K562 (cell line): Measurements from ENCODE around the gene PARD3. TPM values are rescaled to one million over a fixed set of nuclear protein-coding genes. Genes with fewer than 3 reads are reported as not detected.

ENCODE experiments used
- ATAC-seq: fragments of 200-7000 bp; cut with Tn5 transposase; 3 replicates; pipeline ENCODE4 v1.9.1; 2020; ENCODE audit warnings: moderate library complexity
- BruUV-seq: library from RNA; stranded (reverse); fragments of 400-500 nt; replicated peaks from 2 replicates; lab custom pipeline; 2021; lab: Mats Ljungman, UMichigan
- CTCF ChIA-PET: fragments of 300-600 bp; formaldehyde crosslinking; extraction: SDS; loops from one replicate; lab custom pipeline; 2021; ENCODE audit warnings: low intra/inter-chr PET ratio; lab: Yijun Ruan, JAX
- POLR2A ChIA-PET: fragments of 300-600, 350-650 bp; sonication (Branson Sonifier 250); formaldehyde crosslinking; extraction: SDS; loops from one replicate; lab custom pipeline; 2021; ENCODE audit warnings: antibody characterized with exemption, inconsistent platforms; lab: Yijun Ruan, JAX
- DNase-seq, 4 experiments: peaks; one replicate each; pipeline versions ENCODE4 v3.0.0 to v3.0.0-alpha.2; 2011 to 2018; ENCODE audit warnings: low spot score in 3 of 4, mixed read lengths in 3 of 4; ENCODE audit errors: extremely low read depth in 1 of 4
- FAIRE-seq: peaks from 2 replicates; lab custom pipeline; 2011; peaks lifted over from hg19 to GRCh38; lab: Jason Lieb, UNC
- H2AFZ ChIP-seq: 2 replicates; pipeline ENCODE4 v1.6.0; 2011; ENCODE audit warnings: low read depth, low read length, control low read depth, inconsistent platforms
- H3K27ac ChIP-seq: fragments of 200-600 bp; 3 replicates; pipeline ENCODE4 v1.8.0; 2011; ENCODE audit warnings: low read depth, mild to moderate bottlenecking, control low read depth, inconsistent platforms, low read length, moderate library complexity, mixed read lengths; ENCODE audit errors: extremely low read depth
- H3K27me3 ChIP-seq, 2 experiments: fragments of 300-600 bp in 1 of 2; 2 replicates in 1 of 2; 3 replicates in 1 of 2; pipeline versions ENCODE4 v1.6.0 to v1.8.0; 2011; ENCODE audit warnings: inconsistent platforms in 2 of 2, low read length in 2 of 2, mild to moderate bottlenecking in 1 of 2, mixed read lengths in 1 of 2, moderate library complexity in 1 of 2; ENCODE audit not compliant: control insufficient read depth in 2 of 2, insufficient read depth in 2 of 2
- H3K36me3 ChIP-seq: fragments of 300-600 bp; 3 replicates; pipeline ENCODE4 v1.8.0; 2011; ENCODE audit warnings: mild to moderate bottlenecking, low read length, inconsistent platforms; ENCODE audit not compliant: control insufficient read depth, insufficient read depth
- H3K4me1 ChIP-seq, 2 experiments: fragments of 200-600 bp in 1 of 2; replicated peaks in 1 of 2; 2 replicates in 1 of 2; 3 replicates in 1 of 2; pipeline versions ENCODE4 v1.5.1 to v1.8.0; 2011; ENCODE audit warnings: inconsistent platforms in 2 of 2, low read length in 2 of 2, mild to moderate bottlenecking in 1 of 2, mixed read lengths in 1 of 2, moderate library complexity in 1 of 2; ENCODE audit not compliant: control insufficient read depth in 2 of 2, insufficient read depth in 2 of 2
- H3K4me2 ChIP-seq: 2 replicates; pipeline ENCODE4 v1.6.1; 2011; ENCODE audit warnings: low read length, control low read depth, inconsistent platforms, mixed read lengths; ENCODE audit not compliant: insufficient read depth
- H3K4me3 ChIP-seq: fragments of 200-600 bp; sonication (generic), shearing (Covaris generic); 2 replicates; pipeline ENCODE4 v1.5.1; 2016; ENCODE audit warnings: control low read depth, inconsistent platforms
- H3K79me2 ChIP-seq: fragments of 200-600 bp; 3 replicates; pipeline ENCODE4 v1.8.0; 2011; ENCODE audit warnings: low read length, inconsistent platforms; ENCODE audit not compliant: control insufficient read depth, insufficient read depth
- H3K9ac ChIP-seq, 2 experiments: 2 replicates each; pipeline versions ENCODE4 v1.6.0 to v1.6.1; 2011; ENCODE audit warnings: low read depth in 2 of 2, low read length in 2 of 2, control low read depth in 1 of 2, inconsistent platforms in 1 of 2, mild to moderate bottlenecking in 1 of 2, mixed read lengths in 1 of 2; ENCODE audit not compliant: insufficient read depth in 1 of 2
- H3K9me1 ChIP-seq: one replicate; pipeline ENCODE4 v1.6.0; 2011; ENCODE audit warnings: inconsistent platforms, mild to moderate bottlenecking, low read length, moderate library complexity; ENCODE audit not compliant: control insufficient read depth, insufficient read depth
- H3K9me3 ChIP-seq: replicated peaks from 2 replicates; pipeline ENCODE4 v1.5.1; 2011; ENCODE audit warnings: low read depth, low read length, inconsistent platforms; ENCODE audit not compliant: control insufficient read depth, insufficient read depth
- H4K20me1 ChIP-seq: replicated peaks from 2 replicates; pipeline ENCODE4 v1.6.1; 2011; ENCODE audit warnings: low read length, inconsistent platforms, mixed read lengths; ENCODE audit not compliant: control insufficient read depth, insufficient read depth
- BRD4 ChIP-seq: fragments of 200-600 bp; sonication (generic); IDR thresholded peaks from 2 replicates; pipeline ENCODE4 v1.6.1; 2017; ENCODE audit warnings: inconsistent platforms
- CREB1 ChIP-seq, 2 experiments: sonication (generic) in 1 of 2; formaldehyde crosslinking in 1 of 2; IDR thresholded peaks; 2 replicates each; pipeline versions ENCODE4 v1.6.1 to v1.8.0; 2012 to 2022; ENCODE audit warnings: inconsistent platforms in 1 of 2, mild to moderate bottlenecking in 1 of 2, missing genetic modification reagents in 1 of 2, moderate library complexity in 1 of 2
- DMBX1 ChIP-seq: fragments of 250-450 bp; sonication (Bioruptor Pico); IDR thresholded peaks from 2 replicates; pipeline ENCODE4 v1.8.0; 2022; ENCODE audit warnings: inconsistent platforms, mild to moderate bottlenecking, moderate library complexity, borderline replicate concordance
- HES1 ChIP-seq: fragments of 450-650 bp; IDR thresholded peaks from 2 replicates; pipeline ENCODE4 v1.6.1; 2016; ENCODE audit warnings: low read depth, mild to moderate bottlenecking, moderate library complexity
- HNRNPK ChIP-seq: fragments of 200-400 bp; formaldehyde crosslinking; IDR thresholded peaks from one replicate; pipeline ENCODE4 v1.6.1; 2018; ENCODE audit warnings: mild to moderate bottlenecking, low read depth, low read length; ENCODE audit not compliant: poor library complexity, severe bottlenecking
- MAFK ChIP-seq: IDR thresholded peaks from 2 replicates; pipeline ENCODE4 v1.6.1; 2011; ENCODE audit warnings: low read length, improper control_type of control experiment
- MCM7 ChIP-seq, 2 experiments: fragments of 450-650 bp; IDR thresholded peaks; 2 replicates each; pipeline ENCODE4 v1.6.1; 2016 to 2018
- NFXL1 ChIP-seq: fragments of 450-650 bp; formaldehyde crosslinking; IDR thresholded peaks from 2 replicates; pipeline ENCODE4 v1.4.0; 2021; ENCODE audit warnings: mild to moderate bottlenecking
- POLR2G ChIP-seq: fragments of 200-400 bp; formaldehyde crosslinking; IDR thresholded peaks from 2 replicates; pipeline ENCODE4 v1.6.1; 2017; ENCODE audit warnings: low read depth, mild to moderate bottlenecking, antibody characterized with exemption, low read length, moderate library complexity
- SMAD3 ChIP-seq: fragments of 450-650 bp; formaldehyde crosslinking; conservative IDR thresholded peaks from 2 replicates; pipeline ENCODE4 v1.4.0; 2020; ENCODE audit warnings: mild to moderate bottlenecking
- ZNF444 ChIP-seq: fragments of 250-450 bp; sonication (Bioruptor Pico); IDR thresholded peaks from 2 replicates; pipeline ENCODE4 v1.4.0; 2020; ENCODE audit warnings: mild to moderate bottlenecking, moderate library complexity
- ZNF57 ChIP-seq: fragments of 450-650 bp; formaldehyde crosslinking; IDR thresholded peaks from 2 replicates; pipeline ENCODE4 v1.4.0; 2020; ENCODE audit warnings: mild to moderate bottlenecking, moderate library complexity
- WGBS: fragments of 100-300 bp; shearing (Covaris generic); methylation state at CpG from one replicate; pipeline ENCODE4 v1.1.6; 2016; ENCODE audit warnings: low coverage, mixed read lengths; ENCODE audit not compliant: insufficient coverage; ENCODE audit errors: missing lambda C conversion rate; 5-methylcytosine and 5-hydroxymethylcytosine counted together
- in situ Hi-C: fragments of 300-500 bp; cut with MboI; formaldehyde crosslinking; loops from 4 replicates; pipeline ENCODE4 v1.15.0; 2018; ENCODE audit warnings: inconsistent platforms, mixed read lengths
- intact Hi-C: fragments of 100-400 bp; cut with micrococcal nuclease; formaldehyde crosslinking; loops from 2 replicates; pipeline ENCODE4 v1.14.2; 2022
- polyA plus RNA-seq, 8 experiments: library from polyadenylated mRNA; depleted of rRNA in 4 of 8; stranded (reverse) in 5 of 8; unstranded in 3 of 8; fragments of >200 nt; fragmentation: Nextera tagmentation in 2 of 8; fragmentation: Illumina TruSeq in 1 of 8; extraction: Ambion mirVana in 2 of 8; extraction: Trizol in 1 of 8; gene quantifications; 2 replicates each; pipeline versions ENCODE4 v1.2.1 to v1.2.3, GENCODE V29; 2011 to 2014; ENCODE audit warnings: inconsistent platforms in 1 of 8, missing spikeins in 1 of 8
- total RNA-seq, 7 experiments: library from RNA; depleted of rRNA in 6 of 7; stranded (reverse); fragments of >200 nt in 6 of 7; fragmentation: Illumina TruSeq in 2 of 7; extraction: Trizol in 2 of 7; gene quantifications; 2 replicates each; pipeline versions ENCODE4 v1.2.1 to v1.2.3, GENCODE V29; 2011 to 2021; ENCODE audit warnings: low replicate concordance in 1 of 7
- TF ChIP-seq, protein P1 (sequence below): sonication (generic); formaldehyde crosslinking; IDR thresholded peaks from 2 replicates; pipeline ENCODE4 v1.8.1; 2022; ENCODE audit warnings: missing genetic modification reagents
- TF ChIP-seq, protein P2 (sequence below): fragments of 450-650 bp; formaldehyde crosslinking; IDR thresholded peaks from 2 replicates; pipeline ENCODE4 v1.4.0; 2020; ENCODE audit warnings: mild to moderate bottlenecking, mixed read lengths

PARD3 gene
- total and polyA plus RNA-seq, 9 of the 15 experiments (the other 6 are each of a cell fraction or from before 2014, with no cell fraction given), result 2.7 to 11.7 (median 7.7) TPM

- intact Hi-C loops (no loop called here), in situ Hi-C loops (no loop called here)
- no peak for FAIRE-seq
- Histone ChIP-seq H3K4me3 (no peak overlapping the region), H2AFZ (no peak overlapping the region), H3K9ac (no peak overlapping the region), H3K27ac (no peak overlapping the region), H4K20me1 (no peaks in the 10 kb centered on the region), H3K9me1 (no peaks in the 10 kb centered on the region), H3K36me3 (no peaks in the 10 kb centered on the region), H3K4me1 (no peaks in the 10 kb centered on the region), H3K79me2 (no peaks in the 10 kb centered on the region), H3K4me2 (no peak overlapping the region), H3K27me3 (peaks cover 3 to 4% of the 10 kb centered on the region in 2 experiments; a peak in 1 of 5 replicates), H3K9me3 (no peaks in the 10 kb centered on the region)
- TF ChIP-seq MCM7 (IDR thresholded peaks at IDR 0.05), result no peak
- TF ChIP-seq ZNF444 (CRISPR knock-in tag), result no peak
- TF ChIP-seq HNRNPK, result no peak
- no peak for ATAC-seq
- ChIA-PET CTCF (no interaction called here), POLR2A (no interaction called here)
- BruUV-seq, result no TSS peak
- 0% methylated on average over 2 of the region's 2 CpGs for WGBS
- no peak for DNase-seq
These were observed 30.0 kb upstream of the PARD3 start for GRCh38 chr10:34845070-34845469.

- no peak overlapping the region for H3K9ac ChIP-seq
- intact Hi-C loops (no loop called here), in situ Hi-C loops (no loop called here)
- no peak overlapping the region for H3K27ac ChIP-seq
- CTCF ChIA-PET, result no interaction called here
- 0% methylated on average over 4 of the region's 4 CpGs for WGBS
- ATAC-seq (no peak), DNase-seq (no peak), FAIRE-seq (no peak)
- no peaks in the 10 kb centered on the region for H3K9me1 ChIP-seq
- H4K20me1 ChIP-seq, result no peaks in the 10 kb centered on the region
- BruUV-seq, result no TSS peak
- no peaks in the 10 kb centered on the region for H3K79me2 ChIP-seq
- H3K36me3 ChIP-seq, result no peaks in the 10 kb centered on the region
- TF ChIP-seq CREB1 (IDR thresholded peaks at IDR 0.05) (no peak), CREB1 (CRISPR knock-in tag; IDR thresholded peaks at IDR 0.05) (no peak), ZNF57 (CRISPR knock-in tag) (no peak), BRD4 (no peak), DMBX1 (CRISPR knock-in tag) (no peak), MAFK (no peak), SMAD3 (CRISPR knock-in tag) (no peak), POLR2G (no peak), HES1 (no peak), NFXL1 (CRISPR knock-in tag) (no peak)
- TF ChIP-seq, protein P1, sequence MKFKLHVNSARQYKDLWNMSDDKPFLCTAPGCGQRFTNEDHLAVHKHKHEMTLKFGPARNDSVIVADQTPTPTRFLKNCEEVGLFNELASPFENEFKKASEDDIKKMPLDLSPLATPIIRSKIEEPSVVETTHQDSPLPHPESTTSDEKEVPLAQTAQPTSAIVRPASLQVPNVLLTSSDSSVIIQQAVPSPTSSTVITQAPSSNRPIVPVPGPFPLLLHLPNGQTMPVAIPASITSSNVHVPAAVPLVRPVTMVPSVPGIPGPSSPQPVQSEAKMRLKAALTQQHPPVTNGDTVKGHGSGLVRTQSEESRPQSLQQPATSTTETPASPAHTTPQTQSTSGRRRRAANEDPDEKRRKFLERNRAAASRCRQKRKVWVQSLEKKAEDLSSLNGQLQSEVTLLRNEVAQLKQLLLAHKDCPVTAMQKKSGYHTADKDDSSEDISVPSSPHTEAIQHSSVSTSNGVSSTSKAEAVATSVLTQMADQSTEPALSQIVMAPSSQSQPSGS (CRISPR knock-in tag), result no peak
- TF ChIP-seq, protein P2, sequence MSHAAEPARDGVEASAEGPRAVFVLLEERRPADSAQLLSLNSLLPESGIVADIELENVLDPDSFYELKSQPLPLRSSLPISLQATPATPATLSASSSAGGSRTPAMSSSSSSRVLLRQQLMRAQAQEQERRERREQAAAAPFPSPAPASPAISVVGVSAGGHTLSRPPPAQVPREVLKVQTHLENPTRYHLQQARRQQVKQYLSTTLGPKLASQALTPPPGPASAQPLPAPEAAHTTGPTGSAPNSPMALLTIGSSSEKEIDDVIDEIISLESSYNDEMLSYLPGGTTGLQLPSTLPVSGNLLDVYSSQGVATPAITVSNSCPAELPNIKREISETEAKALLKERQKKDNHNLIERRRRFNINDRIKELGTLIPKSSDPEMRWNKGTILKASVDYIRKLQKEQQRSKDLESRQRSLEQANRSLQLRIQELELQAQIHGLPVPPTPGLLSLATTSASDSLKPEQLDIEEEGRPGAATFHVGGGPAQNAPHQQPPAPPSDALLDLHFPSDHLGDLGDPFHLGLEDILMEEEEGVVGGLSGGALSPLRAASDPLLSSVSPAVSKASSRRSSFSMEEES (CRISPR knock-in tag), result no peak
- H3K27me3 ChIP-seq, result peaks cover 3 to 4% of the 10 kb centered on the region in 2 experiments; a peak in 1 of 5 replicates
- POLR2A ChIA-PET, result interaction anchor here (0.6 kb wide), 1 partner anchor 14 kb away, joined by 3 read pairs; no protein-coding TSS in a partner anchor
- H3K4me2 ChIP-seq, result no peak overlapping the region
- H2AFZ ChIP-seq, result no peak overlapping the region
- no peaks in the 10 kb centered on the region for H3K4me1 ChIP-seq
- H3K9me3 ChIP-seq, result no peaks in the 10 kb centered on the region
- H3K4me3 ChIP-seq, result no peak overlapping the region
These were observed 29.4 kb upstream of the PARD3 start for GRCh38 chr10:34844448-34844847.
